ENCODE measurements around the gene DGUOK.
A peak's percentile ranks its signal among the peaks of the same experiment; 100 is the strongest.

Gene DGUOK

GRCh38 chr2:73921581-73921980 lies 5.1 kb upstream of the DGUOK start:
- in situ Hi-C loops (cut with HindIII; ENCODE audit: low pct_ligation_motif_present, low sequenced_read_pairs): no loop called here
- H3K27ac ChIP-seq: no peak overlapping the region

GRCh38 chr2:73922681-73923080 lies 4.0 kb upstream of the DGUOK start:
- H3K4me3 ChIP-seq (ENCODE audit: low read depth, low read length): no peak overlapping the region
- no peaks in the 10 kb centered on the region for H3K36me3 ChIP-seq (replicated peaks)
- no peaks in the 10 kb centered on the region for H3K27me3 ChIP-seq (replicated peaks)
- TF ChIP-seq CTCF (IDR thresholded peaks at IDR 0.05; ENCODE audit: low read depth, low read length, missing control alignments): no peak
- no peak for DNase-seq
- H3K27ac ChIP-seq: no peak overlapping the region
- in situ Hi-C loops (cut with HindIII; ENCODE audit: low pct_ligation_motif_present, low sequenced_read_pairs): no loop called here

More at GRCh38 chr2:73921581-73921980, 5.1 kb upstream of the DGUOK start:
- TF ChIP-seq CTCF (IDR thresholded peaks at IDR 0.05; ENCODE audit: low read depth, low read length, missing control alignments): no peak
- Histone ChIP-seq H3K4me3 (ENCODE audit: low read depth, low read length) (no peak overlapping the region), H3K36me3 (replicated peaks) (no peaks in the 10 kb centered on the region), H3K27me3 (replicated peaks) (no peaks in the 10 kb centered on the region)
- DNase-seq: no peak

DNA sequence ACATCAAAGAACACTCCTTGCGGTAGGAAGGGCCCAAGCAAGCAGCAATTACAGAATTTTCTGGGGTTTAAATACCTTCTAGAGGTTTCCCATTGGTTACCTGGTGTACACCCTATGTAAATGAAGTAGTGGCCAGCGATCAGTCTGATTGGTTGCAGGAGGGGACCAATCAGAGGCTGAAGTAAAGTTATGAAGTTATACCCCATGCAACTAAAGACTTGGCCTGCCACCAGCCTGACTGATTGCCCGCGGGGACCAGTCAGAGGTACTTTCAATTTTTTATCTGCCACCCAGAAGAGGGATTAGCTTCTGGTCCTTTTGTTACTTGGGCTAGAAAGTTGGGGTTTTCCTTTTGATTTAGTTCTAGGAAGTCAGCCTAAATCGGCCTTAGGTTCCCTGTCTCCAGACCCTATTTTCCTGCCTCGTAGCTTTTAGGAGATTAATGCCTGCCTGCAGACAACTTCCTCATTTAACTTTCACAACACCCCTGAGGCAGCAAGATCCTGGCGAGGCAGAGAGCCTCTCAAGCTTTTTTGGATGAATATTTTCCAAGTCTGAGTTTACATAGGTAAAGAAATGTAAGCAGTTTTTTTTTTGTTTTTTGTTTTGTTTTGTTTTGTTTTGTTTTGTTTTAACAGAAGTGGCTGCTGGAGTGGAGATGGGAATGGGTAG lies 1.5 kb upstream of the DGUOK start:
- Histone ChIP-seq H3K4me3 (ENCODE audit: low read depth, low read length) (no peak overlapping the region), H3K36me3 (replicated peaks) (no peaks in the 10 kb centered on the region), H3K27ac (no peak overlapping the region), H3K27me3 (replicated peaks) (no peaks in the 10 kb centered on the region)
- no peak for DNase-seq
- TF ChIP-seq CTCF (IDR thresholded peaks at IDR 0.05; ENCODE audit: low read depth, low read length, missing control alignments): no peak
- in situ Hi-C loops (cut with HindIII; ENCODE audit: low pct_ligation_motif_present, low sequenced_read_pairs): no loop called here

DNA sequence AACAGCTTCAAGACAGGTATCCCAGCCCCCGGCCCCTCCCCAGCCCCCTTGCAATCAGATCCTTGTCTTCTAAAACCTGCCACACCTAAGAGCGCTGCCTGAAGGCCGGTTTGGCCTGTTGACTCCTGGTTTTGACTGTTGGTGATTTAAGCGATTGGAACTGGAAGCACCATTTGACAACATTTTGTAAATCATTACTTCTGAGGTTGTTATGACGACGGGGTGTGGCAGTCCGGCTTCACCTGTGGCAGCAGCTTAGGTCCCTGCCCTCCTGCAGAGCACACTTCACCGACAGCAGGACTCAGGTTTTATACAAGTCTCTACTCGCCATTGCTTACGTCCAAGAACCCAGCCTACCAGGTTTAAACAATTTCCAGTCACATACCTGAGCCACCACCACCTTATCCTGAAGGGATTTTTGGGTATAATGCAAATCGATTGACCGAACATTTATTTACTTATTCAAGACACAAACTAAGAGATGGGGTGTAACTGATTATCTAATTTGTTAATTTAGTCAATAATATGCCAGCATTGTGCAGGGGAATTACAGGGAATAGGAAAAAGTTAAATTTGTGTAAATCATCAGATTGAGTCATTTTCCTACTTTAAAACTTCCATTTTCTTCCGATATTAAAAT lies 707 bp upstream of the DGUOK start:
- Histone ChIP-seq H3K27ac (peak overlapping the region; percentile 99), H3K4me3 (ENCODE audit: low read depth, low read length) (peak overlapping the region; percentile 85), H3K27me3 (replicated peaks) (no peaks in the 10 kb centered on the region), H3K36me3 (replicated peaks) (no peaks in the 10 kb centered on the region)
- in situ Hi-C loops (cut with HindIII; ENCODE audit: low pct_ligation_motif_present, low sequenced_read_pairs): no loop called here
- no peak for DNase-seq
- TF ChIP-seq CTCF (IDR thresholded peaks at IDR 0.05; ENCODE audit: low read depth, low read length, missing control alignments): no peak

- Histone ChIP-seq H3K4me3 (ENCODE audit: low read depth, low read length) (peak overlapping the region; percentile 85), H3K27ac (peak overlapping the region; percentile 99), H3K36me3 (replicated peaks) (no peaks in the 10 kb centered on the region), H3K27me3 (replicated peaks) (no peaks in the 10 kb centered on the region)
- no peak for DNase-seq
- in situ Hi-C loops (cut with HindIII; ENCODE audit: low pct_ligation_motif_present, low sequenced_read_pairs): no loop called here
- no peak for TF ChIP-seq CTCF (IDR thresholded peaks at IDR 0.05; ENCODE audit: low read depth, low read length, missing control alignments)
These were observed 664 bp downstream of the DGUOK start for GRCh38 chr2:73927344-73927743.

Measured in brain microvascular endothelial cell (primary cell).